Measurements from ENCODE around the gene ZNF202. TPM values are rescaled to one million over a fixed set of nuclear protein-coding genes. Genes with fewer than 3 reads are reported as not detected.

The ZNF202 gene
- total and polyA plus RNA-seq, 2 of the 13 experiments (the other 11 are each of a cell fraction or from before 2014, with no cell fraction given) = 7.7 to 7.9 TPM

DNA sequence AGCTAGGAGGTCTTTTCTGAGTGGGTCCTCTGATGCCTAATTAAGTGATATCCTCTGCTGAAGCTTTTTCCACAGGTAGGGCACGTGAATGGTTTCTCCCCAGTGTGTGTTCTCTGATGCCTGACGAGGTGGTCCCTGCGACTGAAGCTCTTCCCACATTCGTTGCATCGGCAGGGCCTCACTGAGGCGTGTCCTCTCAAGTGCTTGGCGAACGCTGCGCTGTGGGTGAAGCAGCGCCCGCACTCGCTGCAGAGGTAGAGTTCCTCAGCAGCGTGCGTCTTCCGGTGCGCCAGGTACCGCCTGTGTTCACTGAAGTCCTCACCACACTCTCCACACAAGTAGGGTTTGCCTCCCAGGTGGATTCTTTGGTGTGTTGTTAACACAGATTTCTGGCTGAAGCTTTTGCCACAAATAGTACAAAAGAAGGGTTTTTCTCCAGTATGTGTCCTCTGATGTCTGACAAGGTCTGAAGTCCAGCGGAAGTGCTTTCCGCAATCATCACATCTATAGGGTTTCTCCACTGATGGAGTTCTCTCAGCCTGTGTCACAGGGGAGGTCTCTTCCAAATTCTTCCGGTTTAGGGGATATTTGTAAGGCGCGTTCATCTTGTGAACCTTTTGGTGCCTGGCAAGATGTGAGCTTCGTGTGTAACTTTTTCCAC, 15.3 kb downstream of the ZNF202 start:
- 96% methylated on average over 22 of the region's 23 CpGs for WGBS (ENCODE audit: low lambda C conversion rate)
- Histone ChIP-seq H3K4me2 (ENCODE audit: low read depth, low read length) (no peak overlapping the region), H3K4me1 (ENCODE audit: insufficient read depth, low read length) (no peaks in the 10 kb centered on the region), H3K79me2 (ENCODE audit: insufficient read depth, low read length) (no peaks in the 10 kb centered on the region), H4K20me1 (ENCODE audit: insufficient read depth, low read length) (no peaks in the 10 kb centered on the region), H3K27ac (ENCODE audit: extremely low read length, insufficient read depth, low read length) (no peak overlapping the region), H2AFZ (ENCODE audit: low read length) (no peak overlapping the region), H3K9me3 (ENCODE audit: low read length) (no peaks in the 10 kb centered on the region), H3K27me3 (ENCODE audit: control insufficient read depth in 1 of 2, insufficient read depth in 2 of 2, low read length in 2 of 2) (no peaks in the 10 kb centered on the region), H3K36me3 (replicated peaks in 1 of 2; ENCODE audit: control insufficient read depth in 1 of 2, insufficient read depth in 2 of 2, low read length in 2 of 2) (peaks cover 19 to 61% of the 10 kb centered on the region in 2 experiments), H3K4me3 (replicated peaks in 1 of 3; ENCODE audit: insufficient read depth in 1 of 3, low read depth in 2 of 3, low read length in 3 of 3) (no peak overlapping the region), H3K9ac (ENCODE audit: insufficient read depth, low read depth, low read length) (no peak overlapping the region)
- no TSS peak for BruUV-seq (replicated peaks)
- DNase-seq (ENCODE audit: low spot score) = no peak
- TF ChIP-seq ZNF567 (CRISPR knock-in tag; IDR thresholded peaks at IDR 0.05; ENCODE audit: borderline replicate concordance) (no peak), PHF21A (CRISPR knock-in tag; IDR thresholded peaks at IDR 0.05) (no peak), SP1 (IDR thresholded peaks at IDR 0.05) (no peak), SP1 (CRISPR knock-in tag; IDR thresholded peaks at IDR 0.05) (no peak)
- TF ChIP-seq, protein P1, sequence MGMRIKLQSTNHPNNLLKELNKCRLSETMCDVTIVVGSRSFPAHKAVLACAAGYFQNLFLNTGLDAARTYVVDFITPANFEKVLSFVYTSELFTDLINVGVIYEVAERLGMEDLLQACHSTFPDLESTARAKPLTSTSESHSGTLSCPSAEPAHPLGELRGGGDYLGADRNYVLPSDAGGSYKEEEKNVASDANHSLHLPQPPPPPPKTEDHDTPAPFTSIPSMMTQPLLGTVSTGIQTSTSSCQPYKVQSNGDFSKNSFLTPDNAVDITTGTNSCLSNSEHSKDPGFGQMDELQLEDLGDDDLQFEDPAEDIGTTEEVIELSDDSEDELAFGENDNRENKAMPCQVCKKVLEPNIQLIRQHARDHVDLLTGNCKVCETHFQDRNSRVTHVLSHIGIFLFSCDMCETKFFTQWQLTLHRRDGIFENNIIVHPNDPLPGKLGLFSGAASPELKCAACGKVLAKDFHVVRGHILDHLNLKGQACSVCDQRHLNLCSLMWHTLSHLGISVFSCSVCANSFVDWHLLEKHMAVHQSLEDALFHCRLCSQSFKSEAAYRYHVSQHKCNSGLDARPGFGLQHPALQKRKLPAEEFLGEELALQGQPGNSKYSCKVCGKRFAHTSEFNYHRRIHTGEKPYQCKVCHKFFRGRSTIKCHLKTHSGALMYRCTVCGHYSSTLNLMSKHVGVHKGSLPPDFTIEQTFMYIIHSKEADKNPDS (CRISPR knock-in tag; IDR thresholded peaks at IDR 0.05) = no peak
- POLR2A ChIA-PET = no interaction called here
- FAIRE-seq = no peak
- CTCF ChIA-PET (ENCODE audit: low intra/inter-chr PET ratio, low total read pairs) = no interaction called here
- intact Hi-C loops (cut with micrococcal nuclease; ENCODE audit: unreplicated experiment) (no loop called here), in situ Hi-C loops (cut with HindIII; ENCODE audit: extremely low pct_ligation_motif_present, low pct_unique_long_range_greater_than_20kb) (no loop called here)
- ATAC-seq = no peak

- H3K36me3 ChIP-seq (replicated peaks in 1 of 2; ENCODE audit: control insufficient read depth in 1 of 2, insufficient read depth in 2 of 2, low read length in 2 of 2) = no peaks in the 10 kb centered on the region
- no peak overlapping the region for H3K9ac ChIP-seq (ENCODE audit: insufficient read depth, low read depth, low read length)
- no peak for FAIRE-seq
- H3K79me2 ChIP-seq (ENCODE audit: insufficient read depth, low read length) = no peaks in the 10 kb centered on the region
- intact Hi-C loops (cut with micrococcal nuclease; ENCODE audit: unreplicated experiment) (no loop called here), in situ Hi-C loops (cut with HindIII; ENCODE audit: extremely low pct_ligation_motif_present, low pct_unique_long_range_greater_than_20kb) (no loop called here)
- no peak overlapping the region for H3K4me2 ChIP-seq (ENCODE audit: low read depth, low read length)
- no peaks in the 10 kb centered on the region for H4K20me1 ChIP-seq (ENCODE audit: insufficient read depth, low read length)
- ChIA-PET POLR2A (no interaction called here), CTCF (ENCODE audit: low intra/inter-chr PET ratio, low total read pairs) (no interaction called here)
- no peaks in the 10 kb centered on the region; a peak in 1 of 5 replicates for H3K27me3 ChIP-seq (ENCODE audit: control insufficient read depth in 1 of 2, insufficient read depth in 2 of 2, low read length in 2 of 2)
- WGBS (ENCODE audit: low lambda C conversion rate) = 5% methylated on average over 1 of the region's 1 CpG
- H3K27ac ChIP-seq (ENCODE audit: extremely low read length, insufficient read depth, low read length) = no peak overlapping the region
- no peak for ATAC-seq
- no peak overlapping the region for H3K4me3 ChIP-seq (replicated peaks in 1 of 3; ENCODE audit: insufficient read depth in 1 of 3, low read depth in 2 of 3, low read length in 3 of 3)
- BruUV-seq (replicated peaks) = no TSS peak
- H2AFZ ChIP-seq (ENCODE audit: low read length) = no peak overlapping the region
- no peak for DNase-seq (ENCODE audit: low spot score)
- H3K4me1 ChIP-seq (ENCODE audit: insufficient read depth, low read length) = no peaks in the 10 kb centered on the region
- H3K9me3 ChIP-seq (ENCODE audit: low read length) = no peaks in the 10 kb centered on the region
- TF ChIP-seq CREB1 (IDR thresholded peaks at IDR 0.05) (0 out of 2 replicates have a peak, but pooled peaks have one; percentile 4), CREB1 (CRISPR knock-in tag; IDR thresholded peaks at IDR 0.05) (no peak)
- TF ChIP-seq, protein P2, sequence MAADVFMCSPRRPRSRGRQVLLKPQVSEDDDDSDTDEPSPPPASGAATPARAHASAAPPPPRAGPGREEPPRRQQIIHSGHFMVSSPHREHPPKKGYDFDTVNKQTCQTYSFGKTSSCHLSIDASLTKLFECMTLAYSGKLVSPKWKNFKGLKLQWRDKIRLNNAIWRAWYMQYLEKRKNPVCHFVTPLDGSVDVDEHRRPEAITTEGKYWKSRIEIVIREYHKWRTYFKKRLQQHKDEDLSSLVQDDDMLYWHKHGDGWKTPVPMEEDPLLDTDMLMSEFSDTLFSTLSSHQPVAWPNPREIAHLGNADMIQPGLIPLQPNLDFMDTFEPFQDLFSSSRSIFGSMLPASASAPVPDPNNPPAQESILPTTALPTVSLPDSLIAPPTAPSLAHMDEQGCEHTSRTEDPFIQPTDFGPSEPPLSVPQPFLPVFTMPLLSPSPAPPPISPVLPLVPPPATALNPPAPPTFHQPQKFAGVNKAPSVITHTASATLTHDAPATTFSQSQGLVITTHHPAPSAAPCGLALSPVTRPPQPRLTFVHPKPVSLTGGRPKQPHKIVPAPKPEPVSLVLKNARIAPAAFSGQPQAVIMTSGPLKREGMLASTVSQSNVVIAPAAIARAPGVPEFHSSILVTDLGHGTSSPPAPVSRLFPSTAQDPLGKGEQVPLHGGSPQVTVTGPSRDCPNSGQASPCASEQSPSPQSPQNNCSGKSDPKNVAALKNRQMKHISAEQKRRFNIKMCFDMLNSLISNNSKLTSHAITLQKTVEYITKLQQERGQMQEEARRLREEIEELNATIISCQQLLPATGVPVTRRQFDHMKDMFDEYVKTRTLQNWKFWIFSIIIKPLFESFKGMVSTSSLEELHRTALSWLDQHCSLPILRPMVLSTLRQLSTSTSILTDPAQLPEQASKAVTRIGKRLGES (CRISPR knock-in tag; IDR thresholded peaks at IDR 0.05; ENCODE audit: borderline replicate concordance) = no peak
Observed at GRCh38 chr11:123719452-123719851, 22.0 kb downstream of the ZNF202 start.
